GM18868 (cell line): ENCODE data around the gene GBA3.

ENCODE experiments used
- ATAC-seq: cut with Tn5 transposase; IDR thresholded peaks from one replicate; pipeline ENCODE4 v1.9.1; 2021; ENCODE audit warnings: mild to moderate bottlenecking, moderate library complexity; ENCODE audit not compliant: unreplicated experiment

The GBA3 gene

DNA sequence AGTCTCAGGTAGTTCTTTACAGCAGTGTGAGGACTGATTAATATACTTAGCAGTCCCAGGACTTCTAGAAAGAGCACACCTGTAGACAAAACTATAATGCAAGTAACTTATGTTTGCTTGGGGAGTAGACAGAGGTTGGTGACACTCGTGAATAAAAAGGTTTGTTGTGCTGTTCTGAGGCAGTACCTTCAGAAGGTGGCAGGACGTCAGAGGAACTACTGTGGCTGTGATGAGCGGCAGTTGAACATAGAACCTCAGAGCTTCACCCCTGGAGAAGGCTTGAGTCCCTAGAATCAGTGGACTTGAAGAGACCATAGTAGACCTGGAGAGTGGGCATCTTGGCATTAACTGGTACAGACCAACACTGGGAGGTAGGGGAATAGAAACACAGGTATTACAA, 3.3 kb upstream of the GBA3 start:
- no peak for ATAC-seq

GRCh38 chr4:22695029-22695428, 2.3 kb downstream of the GBA3 start:
- no peak for ATAC-seq

GRCh38 chr4:22695917-22696316, 3.2 kb downstream of the GBA3 start:
- ATAC-seq: no peak

- ATAC-seq: no peak
Observed at GRCh38 chr4:22703912-22704311, 11.2 kb downstream of the GBA3 start.

GRCh38 chr4:22707390-22707789, 14.7 kb downstream of the GBA3 start:
- ATAC-seq: peak; percentile 68

GRCh38 chr4:22708961-22709360, 16.2 kb downstream of the GBA3 start:
- ATAC-seq: no peak

DNA sequence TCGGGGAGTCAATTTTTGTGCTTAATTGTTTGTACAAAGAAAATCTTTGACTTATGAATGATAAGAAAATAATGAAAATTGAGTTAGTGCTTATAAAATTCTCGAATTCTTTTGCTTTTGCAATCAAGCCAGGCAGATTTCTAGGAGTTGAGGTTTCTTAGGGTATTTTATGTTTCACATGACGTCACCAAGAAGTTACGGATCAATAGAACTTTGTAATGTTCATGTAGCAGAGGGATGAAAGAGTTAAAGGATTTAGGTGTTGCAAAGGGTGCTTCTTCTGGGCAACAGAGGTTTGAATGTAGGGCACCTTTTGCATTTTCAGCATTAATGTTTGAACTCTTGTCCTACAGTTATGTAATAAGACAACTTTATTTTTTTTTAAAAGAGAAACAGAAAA, 19.4 kb downstream of the GBA3 start:
- ATAC-seq: no peak

DNA sequence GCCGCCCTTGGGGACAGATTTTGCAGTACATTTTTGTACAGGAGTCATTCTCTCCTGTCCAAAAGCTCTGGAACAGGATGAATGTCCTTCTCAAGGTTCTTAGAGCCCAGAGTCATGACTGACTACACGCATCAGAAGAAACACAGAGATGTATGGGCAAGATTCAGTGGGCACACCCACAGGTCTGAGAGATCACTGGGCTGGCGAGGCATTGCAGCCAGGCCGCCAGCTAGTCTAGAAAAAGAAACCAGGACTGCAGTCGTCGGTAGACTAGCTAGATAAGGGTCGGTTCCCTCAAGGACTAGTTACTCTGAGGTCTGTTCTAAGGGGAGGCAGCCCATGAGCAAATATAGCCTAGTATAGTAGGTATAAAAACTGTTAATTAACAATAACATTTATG, 19.8 kb downstream of the GBA3 start:
- ATAC-seq: no peak

- ATAC-seq: no peak
Observed at GRCh38 chr4:22713841-22714240, 21.1 kb downstream of the GBA3 start.

DNA sequence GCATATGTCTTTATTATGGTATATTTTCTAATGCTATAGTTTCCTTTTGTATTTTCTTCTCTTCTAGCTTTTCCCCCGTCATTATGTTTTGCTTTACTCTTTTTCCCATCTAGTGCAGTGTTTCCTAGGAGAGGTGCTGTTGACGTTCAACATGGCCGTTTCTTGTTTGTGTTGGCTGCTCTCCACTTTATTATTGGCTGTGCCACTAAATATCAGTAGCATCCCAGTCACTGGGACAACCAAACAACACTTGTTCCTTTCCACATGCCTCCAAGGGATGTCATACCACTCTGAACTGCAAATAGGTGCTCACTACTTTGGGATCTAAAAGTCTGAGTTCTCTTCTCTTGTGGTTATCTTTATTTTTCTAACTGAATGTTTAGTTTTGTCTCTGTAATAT, 26.5 kb downstream of the GBA3 start:
- ATAC-seq: no peak

GRCh38 chr4:22720091-22720490, 27.4 kb downstream of the GBA3 start:
- no peak for ATAC-seq

GRCh38 chr4:22721204-22721603, 28.5 kb downstream of the GBA3 start:
- no peak for ATAC-seq

GRCh38 chr4:22730021-22730420, 37.3 kb downstream of the GBA3 start:
- ATAC-seq: peak; percentile 64

DNA sequence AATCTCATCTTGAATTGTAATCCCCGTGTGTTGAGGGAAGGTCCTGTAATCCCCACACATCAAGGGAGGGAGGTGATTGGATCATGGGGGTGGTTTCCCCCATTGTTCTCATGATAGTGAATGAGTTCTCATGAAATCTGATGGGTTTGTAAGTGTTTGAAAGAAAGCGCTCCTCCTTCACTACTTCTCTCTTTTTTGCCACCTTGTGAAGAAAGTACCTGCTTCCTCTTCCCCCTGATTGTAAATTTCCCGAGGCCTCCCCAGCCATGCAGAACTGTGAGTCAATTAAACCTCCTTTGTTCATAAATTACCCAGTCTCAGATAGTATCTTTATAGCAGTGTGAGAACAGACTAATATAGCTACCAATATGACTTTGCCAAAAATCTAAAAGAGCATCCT, 41.1 kb downstream of the GBA3 start:
- peak; percentile 23 for ATAC-seq

DNA sequence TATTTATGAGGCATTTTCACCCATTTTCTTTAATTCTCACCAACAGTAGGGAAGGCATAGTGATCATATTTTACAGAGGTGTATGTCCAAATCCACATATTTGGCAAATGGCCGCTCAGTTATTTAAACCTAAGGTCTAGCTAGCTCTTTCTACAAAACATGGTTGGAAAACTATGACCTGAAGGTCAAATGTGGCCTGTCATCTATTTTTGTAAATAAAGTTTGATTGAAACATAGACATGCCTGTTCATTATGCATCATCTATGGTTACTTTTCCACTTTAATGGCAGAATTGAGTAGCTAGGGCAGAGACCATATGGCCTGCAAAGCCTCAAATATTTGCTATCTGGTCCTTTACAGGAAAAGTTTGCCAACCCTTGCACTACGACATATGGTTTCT, 44.2 kb downstream of the GBA3 start:
- no peak for ATAC-seq

- no peak for ATAC-seq
Observed at GRCh38 chr4:22739968-22740367, 47.2 kb downstream of the GBA3 start.

DNA sequence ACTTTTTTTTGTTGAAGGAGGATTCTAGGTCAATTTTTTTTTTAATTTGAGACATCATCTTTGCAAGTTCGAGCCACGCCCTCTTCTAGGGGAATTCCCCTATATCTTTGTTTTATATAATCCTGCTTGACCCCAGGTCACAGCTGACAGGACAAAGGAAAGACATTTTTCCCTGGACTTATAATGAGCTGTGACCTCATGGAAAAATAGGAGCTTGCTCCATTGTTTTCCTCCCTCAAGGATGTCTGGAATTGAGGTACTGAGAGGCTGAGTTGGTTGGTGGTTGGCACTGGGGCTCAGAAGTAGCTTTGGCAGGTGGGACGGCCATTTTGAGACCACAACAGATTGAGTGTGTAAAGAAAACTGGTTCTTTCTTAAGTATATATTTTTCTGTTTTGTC, 49.0 kb downstream of the GBA3 start:
- ATAC-seq: no peak

DNA sequence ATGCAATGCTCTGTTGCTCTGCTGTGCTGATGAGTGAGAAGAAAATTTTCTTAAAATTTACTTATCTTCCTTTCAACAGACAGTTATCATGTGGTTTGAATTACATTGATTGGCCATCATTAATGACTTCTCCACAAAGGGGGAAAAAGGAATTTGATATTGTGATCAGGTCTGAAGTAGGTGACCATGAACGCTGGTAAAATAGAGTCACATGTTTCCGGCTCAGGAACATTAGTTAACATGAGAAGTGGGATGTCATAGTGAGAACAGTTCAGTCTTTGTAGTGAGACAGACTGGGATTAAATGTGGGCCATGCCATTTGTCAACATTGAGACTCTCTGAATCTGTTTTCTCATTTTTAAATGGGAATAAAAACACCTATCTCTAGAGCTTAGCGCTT, 50.6 kb downstream of the GBA3 start:
- ATAC-seq: no peak

DNA sequence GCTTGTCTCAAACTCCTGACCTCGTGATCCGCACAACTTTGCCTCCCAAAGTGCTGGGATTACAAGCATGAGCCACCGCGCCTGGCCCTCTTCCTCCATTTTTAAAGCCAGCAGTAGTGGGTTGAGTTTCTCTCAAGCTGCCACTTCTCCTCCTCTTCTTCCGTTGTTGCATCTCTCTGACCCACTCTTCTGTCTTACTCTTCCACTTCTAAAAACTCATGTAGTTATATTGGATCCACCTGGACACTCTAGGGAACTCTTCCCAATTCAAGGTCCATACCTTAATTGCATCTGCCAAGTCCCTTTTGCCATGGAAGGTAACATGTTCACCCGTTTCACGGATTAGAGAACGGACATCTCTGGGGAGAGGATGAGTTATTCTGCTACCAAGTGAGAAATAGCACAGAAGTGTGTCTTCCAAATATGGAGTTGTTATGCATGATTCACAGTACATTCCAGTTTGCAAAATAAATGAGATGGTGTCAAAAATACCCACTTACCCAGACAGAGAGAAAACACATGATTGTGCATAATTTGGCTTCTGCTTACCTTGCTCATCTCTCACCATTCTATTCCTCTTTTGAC, 51.8 kb downstream of the GBA3 start:
- ATAC-seq: peak; percentile 70

- ATAC-seq: no peak
Observed at GRCh38 chr4:22745234-22745633, 52.5 kb downstream of the GBA3 start.

DNA sequence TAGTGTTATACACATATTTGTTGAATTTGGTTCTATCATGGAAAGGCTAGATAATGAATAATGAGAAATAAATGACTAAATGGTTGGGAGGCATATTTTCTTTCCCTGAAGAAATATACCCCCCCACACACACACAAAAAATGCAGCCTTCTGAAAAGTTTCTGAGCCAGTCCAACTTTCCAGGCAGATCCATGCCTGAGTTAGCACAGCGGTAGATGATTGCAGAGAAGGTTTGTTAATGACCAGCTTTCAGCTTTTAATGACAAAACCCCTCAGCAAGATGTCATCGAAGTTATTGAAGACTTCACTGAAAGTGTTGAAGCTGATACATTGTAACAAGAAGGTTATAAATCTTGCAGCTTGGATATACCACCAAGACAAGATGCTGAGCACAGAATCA, 61.4 kb downstream of the GBA3 start:
- ATAC-seq: no peak

DNA sequence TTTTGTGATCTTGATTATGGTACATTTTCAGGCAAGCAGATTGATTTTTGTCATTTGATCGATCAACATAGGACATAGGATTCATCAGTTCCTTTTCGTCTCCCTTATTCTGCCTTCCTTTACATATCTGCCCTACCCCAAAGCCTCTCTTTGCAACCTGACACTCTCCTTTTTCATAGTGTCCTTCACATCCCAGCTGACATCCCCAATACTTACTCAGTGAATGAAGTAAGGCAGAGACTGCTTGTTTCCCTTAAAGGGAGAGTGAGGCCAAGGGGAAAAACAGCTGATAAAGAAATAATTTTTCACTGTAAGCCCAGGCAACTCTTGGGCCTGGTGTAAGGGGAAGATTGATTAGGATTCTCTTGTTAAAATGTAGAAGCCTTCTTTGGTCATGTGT, 69.8 kb downstream of the GBA3 start:
- ATAC-seq: no peak

DNA sequence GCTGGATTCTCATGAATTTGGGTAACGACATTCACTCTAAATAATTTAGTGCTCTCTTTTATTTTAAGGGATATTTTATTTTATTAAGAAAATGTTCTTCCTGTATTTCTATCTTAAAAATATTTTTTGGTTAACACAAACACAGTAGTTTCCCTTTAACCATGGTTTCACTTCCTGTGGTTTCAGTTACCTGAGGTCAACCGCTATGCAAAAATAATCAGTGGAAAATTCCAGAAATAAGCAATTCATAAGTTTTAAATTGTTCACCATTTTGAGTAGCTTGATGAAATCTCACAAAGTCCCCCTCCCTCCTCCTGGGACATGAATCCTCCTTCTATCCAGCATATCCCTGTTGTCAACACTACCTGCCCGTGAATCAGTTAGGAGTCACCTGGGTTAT, 71.4 kb downstream of the GBA3 start:
- ATAC-seq: no peak

- ATAC-seq: no peak
Observed at GRCh38 chr4:22766068-22766467, 73.3 kb downstream of the GBA3 start.
